ENCODE measurements around the gene NUP93. TPM values are rescaled to one million over a fixed set of nuclear protein-coding genes. Genes with fewer than 3 reads are reported as not detected.

NUP93 gene
- polyA plus RNA-seq, 2 of the 4 experiments (the other 2 are of a cell fraction): 87.3 to 91.4 TPM

GRCh38 chr16:56709443-56710040, 20.4 kb upstream of the NUP93 start:
- Histone ChIP-seq H3K4me2 (no peak overlapping the region), H3K4me1 (no peaks in the 10 kb centered on the region), H3K9me3 (no peaks in the 10 kb centered on the region), H3K27ac (no peak overlapping the region), H3K4me3 (no peak overlapping the region)
- no peak for ATAC-seq
- no peak for DNase-seq (ENCODE audit: low read depth in 1 of 2, low spot score in 1 of 2)
- TF ChIP-seq CBX8 (IDR thresholded peaks at IDR 0.05): no peak
- no peak for TF ChIP-seq REST (IDR thresholded peaks at IDR 0.05)
- no peak for TF ChIP-seq BHLHE40 (IDR thresholded peaks at IDR 0.05; ENCODE audit: low read depth, low read length)
- no peak for TF ChIP-seq RCOR1 (IDR thresholded peaks at IDR 0.05; ENCODE audit: low read depth, low read length)
- TF ChIP-seq GATA3 (IDR thresholded peaks at IDR 0.05; ENCODE audit: borderline replicate concordance): no peak
- TF ChIP-seq JUNB (IDR thresholded peaks at IDR 0.05): no peak
- no peak for TF ChIP-seq HEYL (CRISPR knock-in tag; IDR thresholded peaks at IDR 0.05)
- TF ChIP-seq CBX2 (IDR thresholded peaks at IDR 0.05; ENCODE audit: borderline replicate concordance, low read depth): no peak
- no peak for TF ChIP-seq KDM1A (IDR thresholded peaks at IDR 0.05; ENCODE audit: low read depth)
- no peak for TF ChIP-seq MAZ (IDR thresholded peaks at IDR 0.05; ENCODE audit: borderline replicate concordance, low read depth, low read length)
- no peak for TF ChIP-seq ZC3H11A (IDR thresholded peaks at IDR 0.05)
- no peak for TF ChIP-seq NFE2L2 (conservative IDR thresholded peaks at IDR 0.05; ENCODE audit: low read length)
- TF ChIP-seq CEBPB (IDR thresholded peaks at IDR 0.05): no peak
- TF ChIP-seq HMGXB4 (CRISPR knock-in tag; IDR thresholded peaks at IDR 0.05; ENCODE audit: borderline replicate concordance): no peak
- no peak for TF ChIP-seq RAD21 (conservative IDR thresholded peaks at IDR 0.05 in 1 of 2, IDR thresholded peaks at IDR 0.05 in 1 of 2)
- no peak for TF ChIP-seq BCL3 (IDR thresholded peaks at IDR 0.05)
- TF ChIP-seq CHD2 (IDR thresholded peaks at IDR 0.05; ENCODE audit: low read length, partially characterized antibody): no peak
- TF ChIP-seq E2F6 (IDR thresholded peaks at IDR 0.05; ENCODE audit: borderline replicate concordance, low read depth): no peak
- no peak for TF ChIP-seq SMC3 (IDR thresholded peaks at IDR 0.05)
- ChIA-PET CTCF (interaction anchor here (1.0 to 2.7 kb wide), 3 partner anchors 8 to 109 kb away, joined by 3 to 8 read pairs (median 4); no protein-coding TSS in a partner anchor), POLR2A (no interaction called here)
- FAIRE-seq: no peak
- WGBS (ENCODE audit: missing lambda C conversion rate): 66% methylated on average over 4 of the region's 4 CpGs

- CTCF ChIA-PET: interaction anchor here (1.0 to 2.7 kb wide), 2 partner anchors 9 to 107 kb away, joined by 4 to 8 read pairs; no protein-coding TSS in a partner anchor
- FAIRE-seq: no peak
- TF ChIP-seq HOXB13 (CRISPR knock-in tag; IDR thresholded peaks at IDR 0.05; ENCODE audit: low read depth) (no peak), MAFK (IDR thresholded peaks at IDR 0.05; ENCODE audit: partially characterized antibody) (no peak), TP53 (CRISPR knock-in tag; IDR thresholded peaks at IDR 0.05) (no peak), JUN (IDR thresholded peaks at IDR 0.05) (no peak), KDM1A (IDR thresholded peaks at IDR 0.05; ENCODE audit: low read depth) (no peak), EHF (CRISPR knock-in tag; IDR thresholded peaks at IDR 0.05) (no peak), REST (IDR thresholded peaks at IDR 0.05) (no peak), PBX3 (IDR thresholded peaks at IDR 0.05) (no peak), NFE2L2 (conservative IDR thresholded peaks at IDR 0.05; ENCODE audit: low read length) (no peak)
Observed at GRCh38 chr16:56710181-56710737, 19.7 kb upstream of the NUP93 start.

More at GRCh38 chr16:56710181-56710737, 19.7 kb upstream of the NUP93 start:
- ATAC-seq (no peak), DNase-seq (ENCODE audit: low read depth in 1 of 2, low spot score in 1 of 2) (no peak)
- H3K27ac ChIP-seq: no peak overlapping the region
- no peaks in the 10 kb centered on the region for H3K4me1 ChIP-seq
- WGBS (ENCODE audit: missing lambda C conversion rate): 46% methylated on average over 3 of the region's 3 CpGs
- no peak overlapping the region for H3K4me3 ChIP-seq
- no peak overlapping the region for H3K4me2 ChIP-seq
- POLR2A ChIA-PET: no interaction called here
- no peaks in the 10 kb centered on the region for H3K9me3 ChIP-seq
